ENCODE data around the gene PRRG4. TPM values are rescaled to one million over a fixed set of nuclear protein-coding genes. Genes with fewer than 3 reads are reported as not detected.
"Not testable (repeated sequence)": the region's sequence is repeated elsewhere in the genome, so short reads cannot be mapped to it uniquely, and the experiment has no call there.

The PRRG4 gene
- total RNA-seq, 1 donor from 2014 or later: 0.08 TPM

GRCh38 chr11:32884770-32885384, 55.1 kb downstream of the PRRG4 start:
- peak; percentile 14 for DNase-seq (ENCODE audit: low read depth)

DNA sequence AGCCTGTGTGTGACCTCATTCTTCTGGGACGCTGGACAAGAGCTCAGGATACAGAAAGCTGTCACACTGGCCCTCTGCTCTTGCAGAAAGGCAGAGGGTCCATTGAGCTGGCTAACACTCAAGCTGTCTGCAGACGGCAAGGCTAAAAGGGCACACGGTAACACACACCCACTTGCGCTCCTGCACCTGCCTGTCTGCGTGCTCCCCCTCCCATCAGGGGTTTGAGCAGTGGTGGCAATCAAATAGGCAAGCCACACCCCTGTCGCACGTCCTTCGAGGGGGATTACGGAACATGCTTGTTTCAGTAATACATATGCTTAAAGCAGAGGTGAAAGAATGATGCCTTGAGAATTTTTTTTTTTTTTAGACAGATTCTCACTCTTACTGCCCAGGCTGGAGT, 55.8 kb downstream of the PRRG4 start:
- DNase-seq (ENCODE audit: low read depth): no peak

DNA sequence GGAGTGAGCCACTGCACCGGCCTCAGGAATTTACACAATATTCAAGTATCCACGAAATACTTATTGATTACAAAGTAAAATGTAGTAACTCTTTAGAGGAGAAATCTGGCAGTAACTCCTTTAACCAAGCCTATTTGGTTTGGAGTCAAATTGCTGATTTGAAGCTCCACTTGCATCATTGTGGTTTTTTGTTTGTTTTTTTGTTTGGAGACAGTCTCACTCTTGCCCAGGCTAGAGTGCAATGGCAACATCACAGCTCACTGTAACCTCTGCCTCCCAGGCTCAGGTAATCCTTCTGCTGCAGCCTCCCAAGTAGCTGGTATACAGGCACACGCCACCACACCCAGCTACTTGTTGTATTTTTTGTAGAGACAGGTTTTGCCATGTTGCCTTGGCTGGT, 56.5 kb downstream of the PRRG4 start:
- no peak for DNase-seq (ENCODE audit: low read depth)

- DNase-seq (ENCODE audit: low read depth): not testable (repeated sequence)
These were observed 58.1 kb downstream of the PRRG4 start for GRCh38 chr11:32887707-32888383.

DNA sequence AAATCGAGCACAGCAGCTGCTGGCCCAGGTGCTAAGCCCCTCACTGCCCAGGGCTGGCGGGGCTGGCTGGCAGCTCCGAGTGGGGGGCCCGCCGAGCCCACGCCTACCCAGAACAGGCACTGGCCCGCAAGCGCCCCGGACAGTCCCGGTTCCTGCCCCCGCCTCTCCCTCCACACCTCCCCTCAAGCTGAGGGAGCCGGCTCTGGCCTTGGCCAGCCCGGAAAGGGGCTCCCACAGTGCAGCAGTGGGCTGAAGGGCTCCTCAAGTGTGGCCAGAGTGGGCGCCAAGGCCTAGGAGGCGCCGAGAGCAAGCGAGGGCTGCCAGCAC, 58.6 kb downstream of the PRRG4 start:
- not testable (repeated sequence) for DNase-seq (ENCODE audit: low read depth)

GRCh38 chr11:32888805-32889204, 59.1 kb downstream of the PRRG4 start:
- peak; percentile 45 for DNase-seq (ENCODE audit: low read depth)

DNA sequence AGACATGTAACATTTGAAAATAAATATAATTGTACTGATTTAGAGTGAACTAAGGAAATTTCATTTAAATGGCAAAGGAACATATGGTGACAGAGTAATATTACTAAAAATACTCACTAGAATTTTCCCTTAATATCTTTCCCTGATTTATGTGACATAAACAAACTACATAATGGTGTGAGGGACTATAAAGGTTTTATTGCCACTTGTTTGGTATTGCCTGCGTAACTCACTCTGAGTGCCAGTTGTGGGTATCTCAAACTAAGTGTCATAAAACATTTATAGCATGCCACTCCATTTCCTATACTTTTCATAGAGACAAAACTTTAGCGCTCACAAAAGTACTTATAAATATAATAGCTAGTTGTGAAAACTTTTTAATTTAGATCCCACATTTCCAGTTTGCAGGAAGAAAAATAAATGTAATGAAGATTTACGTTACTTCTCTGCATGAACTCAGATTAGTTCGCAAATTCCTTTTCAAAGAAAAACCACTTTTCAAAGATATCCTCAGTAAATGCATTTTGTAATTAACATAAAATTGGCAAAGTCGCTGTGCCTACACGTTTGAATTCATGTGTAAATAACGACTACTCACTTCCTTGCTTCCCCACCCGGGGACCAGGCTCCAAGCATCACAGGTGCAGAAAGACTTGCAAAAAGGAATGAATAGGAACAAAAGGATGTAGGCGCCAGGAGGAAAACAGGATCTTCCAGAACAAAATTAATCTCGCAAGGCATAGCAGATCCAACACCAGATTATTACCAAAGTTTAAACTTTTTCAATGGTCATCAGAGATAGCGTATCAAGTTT, 61.3 kb downstream of the PRRG4 start:
- DNase-seq (ENCODE audit: low read depth): no peak

DNA sequence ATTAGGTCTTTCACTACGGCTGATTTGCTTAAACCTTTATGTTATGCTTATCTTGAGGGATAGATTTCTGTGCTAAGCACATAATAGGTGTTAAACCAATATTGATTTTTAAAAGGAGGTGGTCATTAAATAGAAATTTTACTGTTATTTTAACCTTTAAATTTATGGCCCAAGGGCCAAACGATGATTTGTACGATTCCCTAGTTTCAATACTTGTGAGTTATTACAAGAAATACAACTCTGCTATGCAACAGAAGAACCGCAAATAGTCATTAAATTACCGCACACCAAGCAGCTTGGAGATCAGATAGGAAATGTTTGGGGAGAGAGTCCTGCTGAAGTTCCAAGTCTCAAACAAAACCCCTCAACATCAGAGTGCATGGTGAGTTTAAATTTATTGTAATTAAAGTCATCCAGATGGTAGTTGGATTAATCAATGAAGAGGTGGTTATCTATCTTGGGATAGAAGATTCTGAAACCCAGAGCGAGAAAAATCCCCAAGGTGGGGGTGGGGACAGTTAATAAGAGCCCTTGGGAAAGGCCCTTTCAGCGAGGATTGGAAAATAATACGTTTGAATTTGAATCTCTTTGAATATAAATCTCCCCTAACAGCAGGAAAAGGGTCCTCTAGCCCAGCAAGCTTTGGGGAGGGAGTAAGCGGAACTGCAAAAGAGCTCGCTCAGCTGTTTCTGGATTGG, 62.1 kb downstream of the PRRG4 start:
- no peak for DNase-seq (ENCODE audit: low read depth)

DNA sequence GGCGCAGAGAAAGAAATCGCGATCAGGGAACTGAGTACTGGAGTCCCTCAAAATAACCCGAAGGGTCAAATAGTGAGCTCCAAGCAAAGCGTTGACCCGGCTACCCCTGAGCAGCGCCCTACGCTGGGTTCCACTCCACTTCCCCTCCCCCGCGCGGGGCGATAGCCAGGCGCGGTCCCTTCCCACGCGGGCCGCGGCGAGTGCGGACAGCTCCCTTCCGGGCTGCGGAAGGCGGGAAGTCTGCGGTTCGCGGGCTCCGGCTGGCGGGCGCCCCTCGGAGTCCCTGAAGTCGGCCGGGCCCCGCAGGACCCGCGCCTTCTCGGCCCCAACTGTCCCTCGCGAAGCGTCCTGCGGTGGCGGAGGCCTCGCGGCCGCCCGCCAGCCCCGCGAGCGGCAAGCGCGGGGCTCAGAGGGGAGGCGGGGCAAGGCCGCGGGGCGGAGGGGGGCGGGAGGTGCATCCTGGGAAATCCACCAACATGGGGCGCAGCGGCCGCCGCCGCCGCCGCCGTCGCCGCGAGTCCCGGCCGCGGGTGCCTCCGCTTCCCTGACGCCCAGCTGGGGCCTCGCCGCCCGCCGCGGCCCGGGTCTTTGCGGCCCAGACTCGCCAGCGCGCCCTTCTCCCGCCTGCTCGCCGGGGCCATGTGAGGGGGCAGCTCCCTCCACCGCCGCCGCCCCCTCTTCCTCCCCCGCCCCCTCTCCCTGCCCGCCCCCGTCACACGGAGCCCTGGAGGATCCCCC, 62.8 kb downstream of the PRRG4 start, which contains the start of gene QSER1:
Gene QSER1, plus strand, starts transcription at position 457 of the 738 bp plus-strand sequence. CDS start 315 bp downstream, outside the sequence.
- DNase-seq (ENCODE audit: low read depth): peak; percentile 66

- no peak for DNase-seq (ENCODE audit: low read depth)
These were observed 63.3 kb downstream of the PRRG4 start for GRCh38 chr11:32893093-32893342.

- DNase-seq (ENCODE audit: low read depth): peak; percentile 63
These were observed 63.8 kb downstream of the PRRG4 start for GRCh38 chr11:32893343-32894148.

GRCh38 chr11:32894149-32894827, 64.6 kb downstream of the PRRG4 start:
- DNase-seq (ENCODE audit: low read depth): peak; percentile 64

- no peak for DNase-seq (ENCODE audit: low read depth)
These were observed 65.2 kb downstream of the PRRG4 start for GRCh38 chr11:32894921-32895320.

DNA sequence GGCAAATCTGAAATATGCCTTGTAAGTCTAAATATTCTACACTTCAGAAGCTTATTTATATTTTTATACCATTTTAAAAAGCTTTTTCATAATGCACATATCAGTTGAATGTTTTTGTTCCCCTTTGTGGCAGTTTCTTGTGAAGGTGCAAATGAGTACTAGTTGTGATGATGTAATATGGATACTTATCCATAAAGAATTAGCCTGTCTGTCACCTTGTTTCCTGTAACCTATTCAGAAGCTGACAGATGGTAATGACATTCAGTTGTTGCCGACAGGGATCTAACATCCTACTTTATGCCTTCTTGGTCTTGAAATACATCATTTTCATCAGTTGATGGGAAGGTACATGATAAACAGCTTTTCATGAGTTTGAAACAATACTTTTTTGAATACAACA, 65.7 kb downstream of the PRRG4 start:
- DNase-seq (ENCODE audit: low read depth): no peak

- DNase-seq (ENCODE audit: low read depth): no peak
These were observed 67.4 kb downstream of the PRRG4 start for GRCh38 chr11:32897103-32897502.

GRCh38 chr11:32899438-32899837, 69.7 kb downstream of the PRRG4 start:
- DNase-seq (ENCODE audit: low read depth): no peak

DNA sequence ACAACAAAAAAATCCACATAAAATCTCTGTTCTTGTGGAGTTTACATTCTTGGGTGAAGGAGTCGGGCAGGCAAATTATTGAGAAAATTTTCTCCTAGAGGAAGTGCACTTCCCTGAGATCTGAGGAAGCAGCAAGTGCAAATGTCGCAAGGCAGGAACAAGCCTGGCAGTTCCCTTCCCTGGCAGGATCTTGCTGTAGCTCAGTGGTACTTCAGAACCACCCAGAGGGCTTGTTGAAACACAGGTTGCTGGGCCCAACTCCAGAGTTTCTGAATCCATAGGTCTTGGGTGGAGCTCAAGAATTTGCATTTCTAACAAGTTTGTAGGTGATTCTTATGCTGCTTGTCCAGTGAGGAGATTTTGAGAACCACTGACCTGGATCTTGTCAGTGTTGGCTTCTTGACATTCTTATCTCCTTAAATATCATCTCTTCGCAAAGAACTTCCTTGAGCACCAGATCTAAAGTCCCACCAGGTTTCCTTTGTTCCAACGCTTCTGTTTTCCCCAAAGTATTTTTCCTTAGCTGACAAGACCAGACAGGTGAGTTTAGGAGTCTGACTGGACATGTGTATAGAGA, 72.5 kb downstream of the PRRG4 start:
- no peak for DNase-seq (ENCODE audit: low read depth)

DNA sequence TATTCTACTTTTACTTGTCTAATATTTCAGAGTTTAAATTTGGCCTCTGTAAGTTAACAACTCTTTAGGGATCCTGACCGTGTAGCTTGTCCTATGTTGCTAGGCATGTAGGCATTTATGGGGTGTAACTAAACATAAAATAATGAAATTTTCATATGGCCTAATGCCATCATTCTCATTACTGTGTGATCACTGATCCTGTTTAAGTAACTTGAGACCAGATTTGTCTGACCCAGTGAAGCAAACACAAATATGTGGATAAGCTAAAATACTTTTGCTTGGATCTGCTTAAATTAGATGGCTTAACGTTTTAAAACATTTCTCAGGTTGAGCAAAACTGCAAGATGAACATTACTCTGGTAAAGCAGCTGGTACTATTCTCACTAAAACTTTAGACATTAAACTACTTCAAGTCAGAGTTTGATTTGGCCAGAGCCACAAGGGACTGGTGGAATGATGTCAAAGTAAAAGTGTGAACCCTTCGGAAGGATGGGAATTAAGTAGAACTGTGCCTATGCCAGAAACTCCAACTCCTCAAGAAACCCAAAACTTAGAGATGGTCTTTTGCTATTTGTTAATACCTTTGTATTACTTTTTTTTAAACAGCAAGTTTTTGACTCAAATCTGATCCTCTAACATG, 75.4 kb downstream of the PRRG4 start:
- DNase-seq (ENCODE audit: low read depth): peak; percentile 15
